ENCODE data around the gene BCL2L11. TPM values are rescaled to one million over a fixed set of nuclear protein-coding genes. Genes with fewer than 3 reads are reported as not detected.

BCL2L11 gene
- total and polyA plus RNA-seq, 2 experiments from 2014 or later, result 10.6 to 22.5 TPM

- TF ChIP-seq STAT1 (IDR thresholded peaks at IDR 0.05; ENCODE audit: unreplicated experiment), result no peak
These were observed 56.2 kb downstream of the BCL2L11 start (continued) for GRCh38 chr2:111176867-111177266.

DNA sequence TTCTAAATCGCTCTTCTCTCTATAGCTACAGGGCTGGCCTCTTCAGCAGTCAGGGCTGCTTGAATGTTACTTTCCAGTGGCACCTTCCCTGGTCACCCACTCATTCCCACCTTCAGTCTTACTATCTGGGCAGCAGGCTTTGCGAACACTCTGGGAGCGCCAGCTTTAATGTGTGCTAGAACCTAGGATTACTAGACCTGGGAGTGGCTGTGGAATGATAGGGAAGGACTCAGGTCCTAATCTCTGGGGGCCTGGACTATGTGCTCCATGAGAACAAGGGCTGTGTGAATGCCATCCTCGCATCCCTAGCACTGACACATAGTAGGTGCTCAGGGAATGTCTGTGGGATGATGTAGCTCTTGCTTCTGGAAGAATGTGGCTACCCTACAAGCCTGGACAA is 57.6 kb downstream of the BCL2L11 start:
- no peak for TF ChIP-seq NANOG (IDR thresholded peaks at IDR 0.05; ENCODE audit: borderline replicate concordance)
- no peak for TF ChIP-seq ETS1 (IDR thresholded peaks at IDR 0.05)
- TF ChIP-seq EZH2phosphoT487 (IDR thresholded peaks at IDR 0.05; ENCODE audit: unreplicated experiment), result no peak
- TF ChIP-seq, protein P1, sequence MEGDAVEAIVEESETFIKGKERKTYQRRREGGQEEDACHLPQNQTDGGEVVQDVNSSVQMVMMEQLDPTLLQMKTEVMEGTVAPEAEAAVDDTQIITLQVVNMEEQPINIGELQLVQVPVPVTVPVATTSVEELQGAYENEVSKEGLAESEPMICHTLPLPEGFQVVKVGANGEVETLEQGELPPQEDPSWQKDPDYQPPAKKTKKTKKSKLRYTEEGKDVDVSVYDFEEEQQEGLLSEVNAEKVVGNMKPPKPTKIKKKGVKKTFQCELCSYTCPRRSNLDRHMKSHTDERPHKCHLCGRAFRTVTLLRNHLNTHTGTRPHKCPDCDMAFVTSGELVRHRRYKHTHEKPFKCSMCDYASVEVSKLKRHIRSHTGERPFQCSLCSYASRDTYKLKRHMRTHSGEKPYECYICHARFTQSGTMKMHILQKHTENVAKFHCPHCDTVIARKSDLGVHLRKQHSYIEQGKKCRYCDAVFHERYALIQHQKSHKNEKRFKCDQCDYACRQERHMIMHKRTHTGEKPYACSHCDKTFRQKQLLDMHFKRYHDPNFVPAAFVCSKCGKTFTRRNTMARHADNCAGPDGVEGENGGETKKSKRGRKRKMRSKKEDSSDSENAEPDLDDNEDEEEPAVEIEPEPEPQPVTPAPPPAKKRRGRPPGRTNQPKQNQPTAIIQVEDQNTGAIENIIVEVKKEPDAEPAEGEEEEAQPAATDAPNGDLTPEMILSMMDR (conservative IDR thresholded peaks at IDR 0.05; ENCODE audit: low read depth in 2 of 2), result no peak
- TF ChIP-seq, protein P2, sequence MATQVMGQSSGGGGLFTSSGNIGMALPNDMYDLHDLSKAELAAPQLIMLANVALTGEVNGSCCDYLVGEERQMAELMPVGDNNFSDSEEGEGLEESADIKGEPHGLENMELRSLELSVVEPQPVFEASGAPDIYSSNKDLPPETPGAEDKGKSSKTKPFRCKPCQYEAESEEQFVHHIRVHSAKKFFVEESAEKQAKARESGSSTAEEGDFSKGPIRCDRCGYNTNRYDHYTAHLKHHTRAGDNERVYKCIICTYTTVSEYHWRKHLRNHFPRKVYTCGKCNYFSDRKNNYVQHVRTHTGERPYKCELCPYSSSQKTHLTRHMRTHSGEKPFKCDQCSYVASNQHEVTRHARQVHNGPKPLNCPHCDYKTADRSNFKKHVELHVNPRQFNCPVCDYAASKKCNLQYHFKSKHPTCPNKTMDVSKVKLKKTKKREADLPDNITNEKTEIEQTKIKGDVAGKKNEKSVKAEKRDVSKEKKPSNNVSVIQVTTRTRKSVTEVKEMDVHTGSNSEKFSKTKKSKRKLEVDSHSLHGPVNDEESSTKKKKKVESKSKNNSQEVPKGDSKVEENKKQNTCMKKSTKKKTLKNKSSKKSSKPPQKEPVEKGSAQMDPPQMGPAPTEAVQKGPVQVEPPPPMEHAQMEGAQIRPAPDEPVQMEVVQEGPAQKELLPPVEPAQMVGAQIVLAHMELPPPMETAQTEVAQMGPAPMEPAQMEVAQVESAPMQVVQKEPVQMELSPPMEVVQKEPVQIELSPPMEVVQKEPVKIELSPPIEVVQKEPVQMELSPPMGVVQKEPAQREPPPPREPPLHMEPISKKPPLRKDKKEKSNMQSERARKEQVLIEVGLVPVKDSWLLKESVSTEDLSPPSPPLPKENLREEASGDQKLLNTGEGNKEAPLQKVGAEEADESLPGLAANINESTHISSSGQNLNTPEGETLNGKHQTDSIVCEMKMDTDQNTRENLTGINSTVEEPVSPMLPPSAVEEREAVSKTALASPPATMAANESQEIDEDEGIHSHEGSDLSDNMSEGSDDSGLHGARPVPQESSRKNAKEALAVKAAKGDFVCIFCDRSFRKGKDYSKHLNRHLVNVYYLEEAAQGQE (IDR thresholded peaks at IDR 0.05; ENCODE audit: unreplicated experiment), result no peak
- TF ChIP-seq POLR2AphosphoS5 (IDR thresholded peaks at IDR 0.05; ENCODE audit: low read depth), result no peak
- no peak for TF ChIP-seq ZNF114 (CRISPR knock-in tag; IDR thresholded peaks at IDR 0.05)
- no peak for TF ChIP-seq ZNF462 (CRISPR knock-in tag; IDR thresholded peaks at IDR 0.05)
- TF ChIP-seq STAT1 (IDR thresholded peaks at IDR 0.05; ENCODE audit: unreplicated experiment), result no peak
- no peak for TF ChIP-seq JUNB (IDR thresholded peaks at IDR 0.05; ENCODE audit: unreplicated experiment)
- no peak for TF ChIP-seq EZH2 (IDR thresholded peaks at IDR 0.05; ENCODE audit: low read depth, unreplicated experiment)
- TF ChIP-seq ZNF331 (CRISPR knock-in tag; IDR thresholded peaks at IDR 0.05; ENCODE audit: low read depth), result no peak
- TF ChIP-seq CREB1 (CRISPR knock-in tag; IDR thresholded peaks at IDR 0.05; ENCODE audit: low read depth), result no peak
- H3K36me3 ChIP-seq (ENCODE audit: insufficient read depth), result no peaks in the 10 kb centered on the region; the same call in 1 of the 2 replicates
- no peak overlapping the region for H3K4me3 ChIP-seq
- H3K36me3 Mint-ChIP-seq (ENCODE audit: low read depth), result no peaks in the 10 kb centered on the region
- peaks cover 6% of the 10 kb centered on the region; the same call in 1 of the 2 replicates for H3K9me2 ChIP-seq (ENCODE audit: insufficient read depth)
- peaks cover 11% of the 10 kb centered on the region for H3K4me1 Mint-ChIP-seq
- no peak overlapping the region for H3K4me3 Mint-ChIP-seq
- ATAC-seq (no peak), DNase-seq (ENCODE audit: low spot score) (no peak)
- no peaks in the 10 kb centered on the region for H3K79me2 ChIP-seq (replicated peaks; ENCODE audit: insufficient read depth)
- no peaks in the 10 kb centered on the region for H3K27me3 ChIP-seq (ENCODE audit: insufficient read depth)
- H3F3A ChIP-seq (replicated peaks; ENCODE audit: low read depth), result no peaks in the 10 kb centered on the region
- no peak overlapping the region for H2AFZ ChIP-seq
- no peak overlapping the region for H3K4me2 ChIP-seq
- H3K27ac ChIP-seq (ENCODE audit: low read depth), result no peak overlapping the region
- H3K27ac Mint-ChIP-seq, result no peak overlapping the region
- H3K4me1 ChIP-seq (ENCODE audit: insufficient read depth), result 0 out of 2 replicates have a peak, but pooled peaks cover 5% of the 10 kb centered on the region
- H3K27me3 Mint-ChIP-seq (ENCODE audit: insufficient read depth, low read depth, poor library complexity), result peaks cover 8% of the 10 kb centered on the region
- no peaks in the 10 kb centered on the region for H4K20me1 ChIP-seq (replicated peaks; ENCODE audit: insufficient read depth)
- no peaks in the 10 kb centered on the region for H3K9me3 Mint-ChIP-seq
